ENCODE data around the gene CCNJL.
"Not testable (repeated sequence)": the region's sequence is repeated elsewhere in the genome, so short reads cannot be mapped to it uniquely, and the experiment has no call there.

Gene CCNJL

DNA sequence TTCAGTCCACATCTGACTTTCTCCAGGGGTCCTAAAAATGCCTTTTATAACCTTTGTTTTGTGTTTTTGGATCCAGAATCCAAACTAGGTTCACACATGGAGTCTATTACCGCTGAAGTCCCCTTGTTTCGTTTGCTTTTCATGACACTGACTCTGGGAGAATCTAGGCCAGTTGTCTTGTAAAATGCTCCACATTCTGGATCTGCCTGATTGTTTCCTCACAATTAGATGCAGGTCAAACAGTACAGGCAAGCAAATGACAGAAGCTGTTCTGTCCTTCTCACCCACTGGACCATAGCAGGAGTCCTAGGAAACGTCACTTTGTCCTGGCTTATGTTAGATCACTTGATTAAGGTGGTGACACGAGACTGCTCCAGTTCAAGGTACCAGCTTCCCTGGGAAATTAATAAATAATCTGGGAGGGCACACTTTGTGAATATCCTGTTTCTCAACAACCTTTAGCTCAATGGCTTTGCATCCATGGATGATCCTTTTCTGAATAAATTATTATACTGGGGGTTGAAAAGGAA is 49.0 kb downstream of the CCNJL start:
- DNase-seq (ENCODE audit: low read depth in 2 of 2, low spot score in 1 of 2) = no peak

DNA sequence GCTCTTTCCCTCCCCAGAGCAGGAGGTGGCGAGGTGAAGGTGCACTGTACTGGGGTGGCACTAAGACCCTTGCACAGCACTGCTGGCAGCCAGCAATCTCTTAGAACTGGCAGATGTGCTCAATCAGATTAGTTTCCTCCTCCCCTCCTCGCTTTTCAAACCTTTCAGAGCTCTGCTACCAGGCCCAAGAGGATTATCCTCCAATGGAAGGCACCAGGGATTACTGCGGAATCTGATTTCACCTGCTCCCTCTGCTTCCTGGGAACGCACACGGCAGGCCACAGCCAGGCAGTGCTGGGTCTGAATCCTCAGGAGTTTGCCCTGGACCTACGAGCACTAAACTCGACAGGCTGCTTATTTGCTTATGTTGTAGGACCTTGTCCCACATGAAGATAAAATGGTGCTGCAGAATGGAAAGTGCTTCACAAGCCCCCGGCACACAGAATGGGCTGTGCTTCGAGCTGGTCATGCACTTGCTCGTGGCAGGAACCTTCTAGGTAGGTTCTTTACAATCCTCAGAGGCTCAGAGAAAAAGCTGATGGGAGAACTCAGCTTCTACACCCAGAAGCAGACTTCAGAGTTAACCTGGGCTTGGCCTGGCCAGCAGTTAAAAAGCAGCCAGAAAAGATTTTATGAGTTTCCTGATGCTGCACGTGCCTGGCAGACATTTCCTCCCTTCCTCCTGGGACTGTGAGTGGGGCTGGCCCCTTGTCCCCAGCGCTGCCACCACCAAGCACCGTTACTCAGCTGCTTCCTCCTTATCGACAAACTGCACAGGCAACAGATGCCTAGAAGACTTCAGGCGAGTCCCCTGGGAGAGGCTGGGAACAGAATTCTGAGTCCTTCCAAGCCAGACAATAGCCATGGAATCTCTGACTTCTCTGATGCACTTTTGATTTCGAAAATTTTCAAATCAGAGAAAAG is 50.0 kb downstream of the CCNJL start:
- no peak for DNase-seq (ENCODE audit: low read depth in 2 of 2, low spot score in 1 of 2)

DNA sequence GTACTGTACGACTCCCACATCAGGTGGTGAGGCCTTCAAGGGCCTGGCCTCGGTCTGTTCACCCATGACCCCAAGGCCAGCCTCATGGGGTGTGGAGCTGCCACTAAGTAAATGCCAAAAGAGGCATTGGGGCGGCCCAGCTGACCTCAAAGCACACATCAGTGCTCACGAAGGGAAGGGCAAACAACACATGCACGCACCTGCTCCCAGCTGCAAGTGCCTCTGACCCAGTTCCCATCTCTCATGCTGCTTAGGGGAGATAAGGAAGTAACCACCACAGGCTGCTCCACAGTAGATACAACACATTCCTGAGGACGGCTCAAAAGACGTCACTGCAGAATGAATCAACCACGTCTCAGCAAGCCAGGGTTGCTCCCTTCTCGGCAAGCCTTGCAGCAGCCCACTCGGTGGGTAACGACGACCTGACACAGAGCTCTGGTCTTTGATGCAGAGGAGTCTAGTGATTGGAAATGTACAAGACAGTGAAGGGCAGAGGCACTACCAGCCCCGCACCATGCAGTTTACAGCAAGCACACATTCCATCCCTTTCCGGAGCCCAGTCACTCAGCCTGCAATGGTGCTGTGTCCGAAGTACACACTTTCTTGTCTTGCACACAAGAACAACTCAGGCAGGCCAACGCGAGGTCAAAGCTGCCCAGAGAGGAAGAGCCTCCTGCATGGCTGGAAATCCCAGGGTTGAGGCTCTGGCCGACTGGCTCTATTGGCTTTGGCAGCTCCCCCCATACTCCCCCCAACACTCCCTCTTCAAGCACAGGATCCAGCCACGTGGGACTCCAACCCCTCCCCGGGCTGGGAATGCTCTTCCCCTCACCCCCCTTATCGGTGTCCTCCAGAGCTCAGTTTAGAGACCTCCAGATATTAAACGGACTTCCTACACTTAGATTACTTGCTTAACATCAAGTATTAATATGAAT is 51.2 kb downstream of the CCNJL start:
- DNase-seq (ENCODE audit: low read depth in 2 of 2, low spot score in 1 of 2) = no peak

DNA sequence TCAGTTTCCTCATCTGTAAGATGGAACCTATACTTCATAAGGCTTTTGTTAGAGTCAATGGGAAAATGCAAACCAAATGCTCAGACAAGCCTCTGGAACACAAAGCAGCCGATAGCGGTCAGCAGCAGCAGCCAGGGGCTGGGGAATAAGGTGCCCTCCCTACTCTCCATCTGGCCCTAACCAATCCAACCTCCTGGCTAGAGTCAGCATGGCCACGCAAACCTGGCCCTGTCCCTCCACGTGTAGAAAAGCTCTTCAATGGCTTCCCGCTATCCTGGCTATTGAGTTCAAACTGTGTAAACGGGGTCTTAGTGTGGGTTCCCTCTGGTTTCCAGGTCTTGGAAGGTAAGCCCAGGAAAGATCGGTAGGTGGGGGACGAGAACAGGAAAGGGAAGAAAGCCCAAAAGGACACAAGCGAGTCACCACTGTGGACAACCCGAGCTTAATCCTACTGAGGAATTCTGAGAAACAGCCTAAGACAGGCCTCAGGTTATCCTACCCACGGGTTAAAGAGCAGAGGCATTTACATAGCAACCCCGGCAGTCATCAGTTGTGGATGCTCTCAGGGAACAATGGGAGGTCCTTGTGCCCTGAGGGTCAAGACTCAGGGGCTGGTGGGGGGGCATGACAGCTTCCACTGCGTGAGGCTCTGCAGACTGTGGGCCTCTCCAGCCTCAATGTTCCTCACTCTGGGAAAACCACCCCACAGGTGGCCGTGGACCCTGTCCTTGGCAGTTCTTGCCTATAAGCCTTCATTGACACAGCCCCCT is 52.2 kb downstream of the CCNJL start:
- DNase-seq (ENCODE audit: low read depth in 2 of 2, low spot score in 1 of 2) = no peak

DNA sequence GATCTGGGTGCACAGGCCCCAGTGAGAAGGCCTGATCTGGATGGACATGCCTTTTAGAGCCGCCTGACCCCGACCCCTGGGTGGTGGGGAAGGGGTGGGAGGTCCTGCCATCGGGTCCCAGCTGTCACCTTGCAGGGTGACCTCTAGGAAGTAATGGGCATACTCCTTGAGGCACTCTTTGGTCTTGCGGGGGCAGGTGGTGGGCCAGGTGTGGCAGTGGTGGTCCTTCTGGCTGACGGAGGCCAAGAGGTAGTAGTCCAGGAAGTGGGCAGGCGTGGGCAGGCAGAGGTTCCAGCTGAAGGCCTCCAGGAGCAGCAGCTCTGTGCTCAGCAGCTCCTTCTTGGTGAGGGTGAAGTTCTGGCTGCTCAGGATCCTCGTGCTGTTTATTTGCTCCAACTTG is 53.0 kb downstream of the CCNJL start:
- no peak for DNase-seq (ENCODE audit: low read depth in 2 of 2, low spot score in 1 of 2)

DNA sequence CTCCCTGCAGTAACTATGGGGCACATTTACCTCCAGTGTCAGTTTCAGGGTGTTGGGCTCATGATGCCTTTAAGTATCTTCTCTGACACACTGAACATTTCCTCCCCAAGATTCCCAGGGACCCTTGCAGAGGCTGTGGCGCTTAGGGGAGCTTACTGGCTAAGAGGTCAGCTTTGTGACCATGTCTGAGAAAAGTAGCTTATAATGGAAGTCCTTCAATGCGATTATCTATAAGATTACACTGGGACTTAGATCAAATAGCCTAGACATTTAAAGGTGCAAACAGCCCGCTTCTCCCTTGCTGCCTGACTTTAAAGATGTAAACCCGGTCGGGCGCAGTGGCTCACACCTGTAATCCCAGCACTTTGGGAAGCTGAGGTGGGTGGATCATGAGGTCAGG is 57.7 kb downstream of the CCNJL start:
- no peak for DNase-seq (ENCODE audit: low read depth in 2 of 2, low spot score in 1 of 2)

DNA sequence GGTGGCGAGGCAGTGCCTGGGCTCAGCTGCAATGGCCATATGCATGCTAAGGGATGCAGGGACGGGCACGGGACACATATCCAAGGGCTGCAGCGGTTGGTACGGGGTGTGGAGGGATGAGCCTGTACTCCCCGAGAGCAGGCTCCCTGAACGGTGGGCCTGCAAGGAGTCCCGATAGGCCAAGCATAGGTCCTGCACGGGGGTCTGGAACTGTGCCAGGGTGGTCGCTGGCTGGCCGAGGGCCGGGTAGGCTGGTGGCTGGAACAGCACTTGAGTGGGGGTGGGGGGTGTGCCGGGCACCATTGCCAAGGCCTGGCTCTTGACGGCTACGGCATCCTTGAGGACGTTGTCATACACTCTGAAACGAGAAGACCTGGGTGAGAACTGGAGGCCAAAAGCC is 58.9 kb downstream of the CCNJL start:
- no peak for DNase-seq (ENCODE audit: low read depth in 2 of 2, low spot score in 1 of 2)

DNA sequence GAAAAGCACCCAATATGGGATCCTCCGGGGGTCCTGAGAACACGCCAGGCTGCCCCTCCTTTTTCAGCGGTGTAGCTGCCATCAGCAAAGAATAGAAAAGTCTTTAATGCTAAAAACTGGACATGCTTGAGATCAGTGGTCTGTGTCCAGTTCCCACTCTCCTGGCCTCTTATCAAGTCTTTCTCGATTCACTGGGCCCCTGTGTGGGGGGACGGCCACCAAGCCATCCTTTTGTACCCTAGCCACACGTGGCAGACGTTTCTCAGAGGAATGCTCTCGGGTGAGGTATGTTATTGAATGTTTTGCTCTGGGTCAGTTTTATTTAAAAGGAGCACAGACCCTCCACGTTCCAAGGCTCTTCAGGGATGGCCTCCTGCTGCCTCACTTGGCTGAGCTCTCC is 59.4 kb downstream of the CCNJL start:
- DNase-seq (ENCODE audit: low read depth in 2 of 2, low spot score in 1 of 2) = no peak

DNA sequence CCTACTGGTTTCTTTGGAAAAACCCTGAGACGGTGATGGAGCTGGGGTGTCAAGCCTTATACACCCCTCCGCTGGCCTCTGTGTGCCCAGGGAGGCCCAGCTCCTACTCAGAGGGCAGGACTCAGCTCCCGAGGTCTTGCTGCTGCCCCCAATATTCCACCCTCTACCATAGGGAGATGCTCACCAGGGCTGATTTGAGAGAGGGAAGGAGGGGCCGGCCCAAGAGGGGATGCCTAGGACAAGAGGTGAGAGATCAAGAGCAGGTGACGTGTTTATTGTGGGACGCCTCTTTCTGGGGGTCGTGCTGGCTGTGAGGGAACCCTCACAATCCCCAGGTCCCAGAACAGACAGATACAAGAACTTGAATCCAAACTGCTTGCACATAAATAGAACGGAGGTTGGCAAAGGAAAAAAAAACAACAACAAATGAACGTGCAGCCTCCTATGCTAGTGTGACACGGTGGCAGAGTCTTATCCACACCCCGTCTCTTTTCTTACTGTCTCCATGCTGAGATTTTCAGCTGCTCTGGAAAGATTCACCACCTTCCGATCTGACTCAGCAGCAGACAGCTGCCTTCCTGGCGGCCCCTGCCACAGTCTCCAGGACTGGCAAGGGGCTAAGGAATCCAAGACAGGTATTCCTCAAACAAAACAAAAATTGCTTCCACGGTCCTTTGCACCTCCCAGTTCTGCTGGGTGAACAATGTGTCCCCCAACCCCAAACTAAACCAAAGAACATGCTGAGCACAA is 60.8 kb downstream of the CCNJL start:
- DNase-seq (ENCODE audit: low read depth in 2 of 2, low spot score in 1 of 2) = no peak

DNA sequence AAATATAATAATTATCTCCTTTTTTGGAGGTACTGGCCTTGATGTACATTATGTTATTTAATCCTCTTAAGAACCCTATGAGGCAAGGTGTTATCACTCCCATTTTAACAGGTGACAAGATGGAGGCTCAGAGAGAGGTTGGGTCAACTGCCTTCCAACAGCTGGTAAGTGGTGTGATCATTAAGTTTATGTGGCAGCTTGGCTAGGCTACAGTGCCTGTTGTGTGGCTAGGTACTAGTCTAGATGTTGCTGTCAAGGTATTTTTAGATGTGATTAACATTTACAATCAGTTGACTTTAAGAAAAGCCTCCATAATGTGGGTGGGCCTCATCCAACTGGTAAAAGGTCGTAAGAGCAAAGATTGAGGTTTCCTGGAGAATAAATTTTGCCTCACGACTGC is 61.5 kb downstream of the CCNJL start:
- DNase-seq (ENCODE audit: low read depth in 2 of 2, low spot score in 1 of 2) = no peak

DNA sequence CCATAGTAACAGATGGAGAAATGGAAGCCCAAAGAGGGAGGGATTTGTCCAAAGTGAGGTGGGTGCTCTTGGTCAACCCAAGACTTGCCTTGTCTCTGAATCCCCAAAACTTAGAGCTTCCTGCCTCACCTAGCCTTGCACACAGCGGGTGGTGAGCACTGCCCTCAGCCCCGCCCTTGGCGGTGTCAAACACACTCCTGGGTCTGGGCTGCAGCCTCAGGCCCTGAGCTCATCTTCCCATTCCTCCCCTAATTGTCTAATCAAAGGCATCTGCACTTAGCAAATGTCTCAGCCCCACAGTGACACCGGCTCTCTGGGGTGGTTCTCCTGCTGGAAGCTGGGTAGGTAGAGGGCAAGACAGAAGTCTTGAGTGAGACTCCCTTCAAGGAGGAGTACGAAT is 62.1 kb downstream of the CCNJL start:
- DNase-seq (ENCODE audit: low read depth in 2 of 2, low spot score in 1 of 2) = no peak

DNA sequence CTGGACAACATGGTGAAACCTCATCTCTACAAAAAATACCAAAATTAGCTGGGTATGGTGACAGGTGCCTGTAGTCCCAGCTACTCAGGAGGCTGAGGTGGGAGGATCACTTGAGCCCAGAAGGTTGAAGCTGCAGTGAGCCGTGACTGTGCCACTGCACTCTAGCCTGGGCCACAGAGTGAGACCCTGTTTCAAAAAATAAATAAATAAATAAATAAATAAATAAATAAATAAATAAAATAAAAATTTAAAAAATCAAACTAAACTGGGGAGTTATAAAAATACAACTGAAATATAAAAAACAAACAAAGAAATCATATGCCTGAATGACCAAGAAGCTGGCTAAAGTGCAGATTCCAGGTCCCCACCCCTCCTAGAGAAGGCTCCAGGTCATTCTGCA is 62.8 kb downstream of the CCNJL start:
- DNase-seq (ENCODE audit: low read depth in 2 of 2, low spot score in 1 of 2) = not testable (repeated sequence)

DNA sequence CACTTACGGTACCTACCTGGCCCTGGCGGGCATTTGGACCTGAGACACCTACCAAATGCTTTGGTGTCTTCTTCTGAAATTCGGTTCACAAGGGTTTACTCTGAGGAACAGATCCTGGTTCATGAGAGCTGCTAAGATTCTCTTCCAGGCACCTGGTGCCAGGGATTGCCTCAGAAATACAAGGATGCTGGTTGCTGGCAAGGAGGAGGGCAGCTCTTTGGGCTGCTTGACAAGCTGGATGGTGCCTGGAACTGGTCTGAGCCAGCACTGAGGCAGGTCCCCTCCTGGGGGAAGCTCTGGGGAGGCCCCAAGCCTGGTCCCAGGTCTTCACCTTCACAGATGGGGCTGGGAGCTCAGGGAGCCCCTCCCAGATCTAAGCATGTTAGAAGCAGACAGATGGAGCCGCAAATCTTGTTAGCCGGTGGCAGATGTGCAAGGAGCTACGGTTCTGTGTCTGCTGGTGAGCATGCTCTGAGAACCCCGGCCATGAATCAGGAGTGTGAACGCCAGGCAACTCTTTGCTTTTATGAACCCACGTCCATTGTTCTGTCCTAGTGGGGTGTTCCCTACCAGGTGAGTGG is 66.8 kb downstream of the CCNJL start:
- DNase-seq (ENCODE audit: low read depth in 2 of 2, low spot score in 1 of 2) = no peak

DNA sequence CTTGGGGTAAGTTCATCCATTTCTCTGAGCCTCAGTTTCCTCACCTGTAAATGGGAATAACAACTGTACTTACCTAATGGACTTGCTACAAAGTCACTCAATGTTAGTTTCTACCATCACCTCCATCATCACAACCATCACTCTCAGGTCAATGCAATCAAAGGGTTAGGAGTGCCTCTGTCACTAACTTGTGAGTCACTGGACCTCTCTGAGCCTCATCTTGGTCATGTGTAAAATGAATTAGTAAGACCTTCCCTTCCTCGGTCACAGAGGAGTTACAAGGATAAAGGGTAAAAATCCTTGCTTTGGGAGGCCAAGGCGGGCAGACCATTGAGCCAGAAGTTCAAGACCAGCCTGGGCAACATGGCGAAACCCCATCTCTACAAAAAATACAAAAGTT is 70.2 kb downstream of the CCNJL start:
- DNase-seq (ENCODE audit: low read depth in 2 of 2, low spot score in 1 of 2) = no peak

DNA sequence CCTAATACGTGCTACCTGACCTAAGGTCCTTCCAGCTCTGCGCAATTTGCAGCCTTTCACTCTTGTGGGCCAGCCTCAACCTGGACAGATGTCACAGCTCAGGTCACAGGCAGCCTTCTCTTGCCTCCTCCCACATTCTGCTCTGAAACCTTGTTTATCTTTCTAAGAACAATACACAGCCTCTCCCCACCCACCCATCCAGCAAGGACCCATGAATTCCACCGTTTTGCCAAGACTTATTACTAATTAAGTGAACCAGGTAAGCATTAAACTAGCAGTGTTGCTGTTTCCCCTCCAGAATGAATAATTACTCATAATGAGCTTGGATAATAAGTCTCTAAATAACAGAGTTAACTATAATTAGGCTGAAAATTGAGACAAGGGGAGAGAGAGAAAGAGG is 72.0 kb downstream of the CCNJL start:
- DNase-seq (ENCODE audit: low read depth in 2 of 2, low spot score in 1 of 2) = no peak

DNA sequence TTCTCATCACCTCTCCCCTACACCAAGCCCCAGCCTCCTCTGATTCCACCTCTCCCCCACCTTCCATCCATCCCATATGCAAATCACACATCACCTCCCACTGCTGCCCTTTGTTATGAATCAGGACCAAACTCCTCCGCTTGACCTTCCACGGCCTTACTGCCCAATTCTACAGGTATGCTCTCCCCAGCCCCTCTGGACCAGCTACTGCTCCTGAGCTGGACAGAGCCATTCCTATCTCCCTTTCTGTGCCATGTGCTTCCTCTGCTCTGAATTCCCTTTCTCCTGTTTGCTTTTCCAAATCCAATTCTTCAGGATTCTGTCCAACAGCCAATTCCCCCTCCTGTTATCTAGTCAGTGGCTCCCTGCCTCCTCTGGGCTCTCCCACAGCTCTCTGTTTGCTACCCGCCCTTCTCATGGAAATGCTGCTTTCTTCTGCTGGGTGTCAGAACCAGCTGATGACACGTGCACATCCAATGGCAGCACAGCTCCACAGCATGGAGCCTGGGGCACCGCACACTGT is 74.7 kb downstream of the CCNJL start:
- DNase-seq (ENCODE audit: low read depth in 2 of 2, low spot score in 1 of 2) = no peak

DNA sequence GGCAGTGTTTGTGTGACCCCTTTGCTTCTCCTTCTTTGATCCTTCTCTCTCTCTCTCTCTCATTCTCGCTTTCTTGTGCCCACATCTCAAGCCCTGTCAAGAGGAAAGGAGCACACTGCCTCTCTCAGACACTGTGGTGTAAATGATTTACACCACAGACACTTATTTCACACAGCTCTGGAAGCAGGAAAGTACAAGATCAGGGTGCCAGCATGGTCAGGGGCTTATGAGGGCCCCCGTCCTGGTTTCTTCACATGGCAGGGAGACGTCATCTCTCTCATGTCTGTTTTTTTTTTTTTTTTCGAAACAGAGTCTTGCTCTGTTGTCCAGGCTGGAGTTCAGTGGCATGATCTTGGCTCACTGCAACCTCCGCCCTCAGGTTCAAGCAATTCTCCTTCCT is 76.6 kb downstream of the CCNJL start:
- no peak for DNase-seq (ENCODE audit: low read depth in 2 of 2, low spot score in 1 of 2)

DNA sequence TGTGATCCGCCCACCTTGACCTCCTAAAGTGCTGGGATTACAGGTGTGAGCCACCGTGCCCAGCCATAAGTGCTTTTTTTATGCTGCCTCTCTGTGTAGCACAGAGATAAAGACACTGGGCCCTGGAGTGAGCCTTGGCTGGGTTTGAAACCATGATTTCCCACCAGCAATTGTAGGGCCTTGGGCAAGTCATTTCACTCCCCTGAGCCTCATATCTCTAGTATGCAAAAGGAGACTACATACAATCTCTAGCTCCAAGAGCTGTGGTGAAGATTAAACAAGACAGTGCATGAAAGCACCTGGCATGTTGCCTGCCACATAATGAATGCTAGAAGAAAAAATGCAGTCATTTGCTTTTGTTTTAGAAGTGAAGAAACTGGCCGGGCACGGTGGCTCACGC is 79.1 kb downstream of the CCNJL start:
- DNase-seq (ENCODE audit: low read depth in 2 of 2, low spot score in 1 of 2) = no peak

DNA sequence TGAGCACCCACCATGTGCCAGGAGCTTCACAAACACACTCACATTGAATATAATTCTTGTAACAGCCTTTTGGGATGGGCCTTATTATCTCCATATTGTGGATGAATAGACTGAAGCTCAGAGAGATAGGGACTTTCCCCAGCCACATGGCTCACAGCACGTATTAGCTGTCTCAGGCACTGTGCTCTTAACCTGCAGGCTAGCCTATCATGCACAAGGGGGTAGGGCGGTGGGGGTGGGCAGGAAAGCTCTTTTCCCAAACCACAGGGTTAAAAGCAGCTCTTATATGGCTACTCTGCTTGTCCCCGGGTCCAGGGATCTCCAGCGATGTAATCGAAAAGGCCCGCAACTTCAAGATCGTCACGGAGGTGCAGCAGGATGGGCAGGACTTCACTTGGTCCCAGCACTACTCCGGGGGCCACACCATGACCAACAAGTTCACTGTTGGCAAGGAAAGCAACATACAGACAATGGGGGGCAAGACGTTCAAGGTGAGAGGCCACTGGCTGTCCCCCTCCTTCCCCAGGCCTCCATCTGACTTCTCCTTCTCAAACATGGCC is 80.5 kb downstream of the CCNJL start:
- DNase-seq (ENCODE audit: low read depth in 2 of 2, low spot score in 1 of 2) = no peak

Data from stimulated activated CD8-positive, alpha-beta memory T cell treated with anti-CD3 and anti-CD28 coated beads, Interleukin-4, amount 100 ng/mL, for 4 hours (primary cell).